GM13977 (cell line): ENCODE data around the gene ILDR2.
A peak's percentile ranks its signal among the peaks of the same experiment; 100 is the strongest.

Source experiments
- DNase-seq: peaks from one replicate; pipeline ENCODE4 v3.0.0; 2012; ENCODE audit warnings: low spot score
- in situ Hi-C: fragments of 300-500 bp; cut with MboI; formaldehyde crosslinking; loops from one replicate; pipeline ENCODE4 v1.12.0; 2022; ENCODE audit warnings: low sequenced_read_pairs, low pct_unique_long_range_greater_than_20kb, mixed read lengths, inconsistent platforms; ENCODE audit not compliant: unreplicated experiment
- TF ChIP-seq, protein P1 (sequence below): IDR thresholded peaks from 2 replicates; pipeline ENCODE4 v1.5.1; 2012; ENCODE audit warnings: mild to moderate bottlenecking, control low read depth; ENCODE audit not compliant: insufficient read depth; ENCODE audit errors: extremely low read depth, missing control alignments

Gene ILDR2

DNA sequence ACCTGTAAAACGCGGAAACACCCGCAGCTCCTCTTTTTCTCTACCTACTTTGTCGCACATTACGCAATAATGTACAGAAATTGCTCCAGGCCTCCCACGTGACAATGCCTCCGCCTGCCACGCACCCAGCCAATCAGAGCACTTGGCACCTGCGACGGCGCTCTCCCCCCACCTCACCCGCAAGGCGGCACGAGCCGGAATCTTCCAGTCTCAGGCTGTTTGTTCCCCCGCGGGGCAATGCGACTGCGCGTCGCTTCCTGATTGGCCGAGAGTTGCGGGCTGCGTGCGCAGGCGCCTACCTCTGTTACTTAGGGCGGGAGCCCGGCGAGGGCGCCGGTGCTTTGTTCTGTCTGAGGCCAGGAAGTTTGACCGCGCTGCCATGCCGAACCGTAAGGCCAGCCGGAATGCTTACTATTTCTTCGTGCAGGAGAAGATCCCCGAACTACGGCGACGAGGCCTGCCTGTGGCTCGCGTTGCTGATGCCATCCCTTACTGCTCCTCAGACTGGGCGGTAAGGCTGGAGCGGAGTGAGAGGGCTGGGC lies 13.7 kb upstream of the ILDR2 start, which contains the start of gene MAEL:
Gene MAEL, plus strand, starts transcription at position 307 of the 542 bp plus-strand sequence. Its CDS starts 73 bp downstream, at position 380.
- TF ChIP-seq, protein P1, sequence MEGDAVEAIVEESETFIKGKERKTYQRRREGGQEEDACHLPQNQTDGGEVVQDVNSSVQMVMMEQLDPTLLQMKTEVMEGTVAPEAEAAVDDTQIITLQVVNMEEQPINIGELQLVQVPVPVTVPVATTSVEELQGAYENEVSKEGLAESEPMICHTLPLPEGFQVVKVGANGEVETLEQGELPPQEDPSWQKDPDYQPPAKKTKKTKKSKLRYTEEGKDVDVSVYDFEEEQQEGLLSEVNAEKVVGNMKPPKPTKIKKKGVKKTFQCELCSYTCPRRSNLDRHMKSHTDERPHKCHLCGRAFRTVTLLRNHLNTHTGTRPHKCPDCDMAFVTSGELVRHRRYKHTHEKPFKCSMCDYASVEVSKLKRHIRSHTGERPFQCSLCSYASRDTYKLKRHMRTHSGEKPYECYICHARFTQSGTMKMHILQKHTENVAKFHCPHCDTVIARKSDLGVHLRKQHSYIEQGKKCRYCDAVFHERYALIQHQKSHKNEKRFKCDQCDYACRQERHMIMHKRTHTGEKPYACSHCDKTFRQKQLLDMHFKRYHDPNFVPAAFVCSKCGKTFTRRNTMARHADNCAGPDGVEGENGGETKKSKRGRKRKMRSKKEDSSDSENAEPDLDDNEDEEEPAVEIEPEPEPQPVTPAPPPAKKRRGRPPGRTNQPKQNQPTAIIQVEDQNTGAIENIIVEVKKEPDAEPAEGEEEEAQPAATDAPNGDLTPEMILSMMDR: no peak
- DNase-seq: no peak
- in situ Hi-C loops: no loop called here

DNA sequence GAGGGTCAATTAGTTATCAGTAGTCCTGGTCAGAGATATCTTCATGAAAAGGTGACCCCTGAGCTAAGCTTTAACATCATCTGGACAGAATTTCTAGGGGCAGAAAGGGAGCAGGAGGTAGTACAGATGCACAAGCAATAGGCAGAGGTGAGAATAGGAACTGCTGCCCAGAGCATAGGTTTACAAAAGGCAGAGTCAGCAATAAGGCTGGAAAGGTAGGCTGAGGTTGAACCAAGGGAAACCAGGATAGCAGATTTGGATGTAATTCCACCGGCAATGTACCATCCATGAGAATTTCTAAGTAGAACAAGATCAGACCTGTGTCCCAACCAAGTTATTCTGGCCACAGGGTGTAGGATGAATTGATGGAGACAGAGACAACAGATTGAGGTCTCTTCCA lies 6.2 kb upstream of the ILDR2 start:
- DNase-seq: no peak
- in situ Hi-C loops: no loop called here
- TF ChIP-seq, protein P1: no peak

DNA sequence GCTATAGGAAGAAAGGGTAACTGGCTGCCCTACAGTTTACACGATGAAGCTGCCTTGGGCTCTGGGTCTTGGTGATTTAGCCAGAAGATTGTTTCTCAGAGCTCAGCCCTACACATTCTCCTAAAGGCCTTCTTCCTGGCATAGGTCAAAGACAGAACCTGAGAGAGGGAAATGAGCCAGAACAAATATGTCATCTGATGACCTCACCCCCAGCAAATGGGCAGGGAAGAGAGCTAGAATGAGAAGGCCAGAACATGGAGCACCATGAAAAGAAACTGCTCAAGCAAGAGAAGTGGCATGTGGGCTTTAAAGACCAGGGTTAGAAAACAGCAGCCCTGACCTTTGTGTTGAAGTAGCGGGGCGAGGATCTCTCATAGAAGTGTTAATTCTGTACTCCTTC lies 5.5 kb upstream of the ILDR2 start:
- no peak for DNase-seq
- in situ Hi-C loops: no loop called here

DNA sequence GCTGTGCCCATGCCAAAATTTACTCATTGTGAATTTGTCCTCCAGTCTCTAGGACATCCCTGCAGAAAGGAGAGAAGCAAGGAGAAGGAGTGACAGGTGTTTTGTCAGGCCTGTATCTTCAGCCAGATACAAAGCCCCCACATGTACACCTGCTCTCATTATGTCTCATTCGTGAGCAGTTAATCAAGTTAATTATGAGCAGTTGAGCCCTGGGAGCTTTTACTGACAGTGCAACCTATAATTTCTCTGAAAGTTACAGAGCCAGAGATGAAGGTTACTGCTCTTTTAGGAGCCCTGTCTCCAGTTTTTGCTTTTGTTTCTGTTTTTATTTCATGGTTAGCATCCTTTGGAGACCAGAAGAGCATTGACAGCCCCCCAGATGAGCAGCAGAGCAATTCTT lies 5.0 kb upstream of the ILDR2 start:
- in situ Hi-C loops: no loop called here

More for the DNA sequence above, 5.5 kb upstream of the ILDR2 start:
- TF ChIP-seq, protein P1: no peak

DNA sequence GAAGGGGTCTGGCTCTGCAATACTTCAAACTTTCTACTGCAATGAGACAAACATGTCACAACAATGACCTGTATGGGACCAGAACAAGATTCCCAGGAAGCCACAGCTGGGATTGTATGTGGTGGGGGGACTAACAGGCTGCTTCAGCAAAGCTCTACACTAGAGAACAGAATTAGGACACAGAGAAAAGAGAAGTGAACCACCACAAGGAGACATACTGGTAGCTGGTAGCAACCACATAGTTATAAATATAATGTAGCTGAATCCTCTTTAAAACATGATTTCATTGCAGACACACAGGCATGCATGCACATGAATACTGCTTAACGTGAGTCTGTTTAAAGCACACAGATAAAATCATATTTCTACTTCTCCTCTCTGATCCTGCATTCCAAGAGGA lies 3.5 kb upstream of the ILDR2 start:
- peak; percentile 45 for DNase-seq
- TF ChIP-seq, protein P1: no peak
- in situ Hi-C loops: no loop called here

More for the DNA sequence above, 5.0 kb upstream of the ILDR2 start:
- no peak for DNase-seq
- TF ChIP-seq, protein P1: no peak

DNA sequence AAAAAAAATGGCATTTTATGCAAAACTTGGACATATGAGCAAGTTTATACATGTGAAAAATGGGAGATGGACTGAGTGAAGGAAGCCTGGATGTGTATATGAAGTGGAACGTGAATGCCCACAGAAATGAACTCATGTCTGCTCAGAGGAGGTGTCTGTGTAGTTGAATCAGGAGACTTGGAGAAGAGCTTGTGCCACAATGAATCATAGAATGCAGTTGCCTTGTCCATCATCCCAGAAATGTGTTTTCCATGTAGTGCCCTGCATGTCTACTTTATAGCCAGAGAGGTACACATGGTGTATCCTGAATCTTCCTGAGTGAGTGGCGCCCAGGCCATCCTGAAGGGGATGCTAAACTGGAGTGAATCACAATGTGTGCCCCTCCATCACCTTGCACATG lies 2.6 kb upstream of the ILDR2 start:
- TF ChIP-seq, protein P1: no peak
- in situ Hi-C loops: no loop called here
- no peak for DNase-seq
